Ramos (cell line): Measurements from ENCODE around the gene AGPAT2.

Experiments
- in situ Hi-C: fragments of 300-500 bp; cut with MboI; formaldehyde crosslinking; loops from one replicate; pipeline ENCODE4 v1.14.3; 2022; ENCODE audit warnings: low sequenced_read_pairs; ENCODE audit not compliant: unreplicated experiment

The AGPAT2 gene

DNA sequence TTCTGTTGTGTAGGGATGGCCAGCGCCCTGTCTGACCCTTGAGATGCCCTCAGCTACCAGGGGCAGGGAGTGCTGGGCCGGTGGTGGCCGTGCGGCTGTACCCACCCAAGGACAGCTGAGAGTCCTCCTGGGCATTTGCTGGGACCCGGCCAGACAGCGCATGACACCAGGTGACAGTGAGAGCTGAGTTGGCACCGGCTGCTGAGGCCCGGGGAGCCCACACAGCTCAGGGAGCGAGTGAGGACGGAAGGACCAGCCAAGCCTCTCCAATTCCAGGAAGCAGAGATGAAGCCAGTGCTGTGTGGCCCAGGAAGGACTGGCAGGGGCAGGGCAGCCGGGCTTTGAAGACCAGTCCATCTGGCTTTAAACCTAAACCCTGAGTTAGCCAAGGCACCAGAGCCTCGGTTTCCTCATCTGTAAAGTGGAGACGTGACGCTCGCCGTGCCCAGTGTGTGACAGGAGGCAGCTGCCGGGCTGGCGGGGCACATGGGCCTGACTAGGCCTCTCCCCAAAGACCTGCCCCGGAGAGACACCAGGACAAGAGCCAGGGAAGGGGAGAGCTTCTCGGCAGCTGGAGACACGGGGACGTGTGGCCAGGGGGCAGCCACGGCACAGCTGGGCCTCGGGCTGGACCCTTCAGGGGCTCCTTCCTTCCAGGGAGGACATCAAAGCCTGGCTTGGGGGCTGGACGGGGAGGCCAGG, 3.0 kb upstream of the AGPAT2 start:
- in situ Hi-C loops: no loop called here

DNA sequence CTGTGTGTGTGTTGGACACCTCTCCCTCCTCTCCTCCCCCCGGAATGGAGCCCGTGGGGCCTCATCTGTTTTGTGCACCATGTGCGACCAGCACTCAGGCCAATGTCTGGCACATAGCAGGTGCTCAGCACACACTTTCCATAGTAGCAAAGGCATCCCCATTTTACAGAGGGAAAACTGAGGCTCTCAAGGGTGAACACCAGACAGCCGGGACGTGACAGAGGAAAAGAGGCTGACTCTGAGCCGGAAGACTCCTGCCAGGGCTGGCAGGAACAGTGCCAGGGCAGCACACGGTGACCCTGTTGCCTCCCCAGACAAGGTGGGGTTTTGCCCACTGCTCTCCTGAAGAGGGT, 1.8 kb upstream of the AGPAT2 start:
- in situ Hi-C loops: no loop called here

DNA sequence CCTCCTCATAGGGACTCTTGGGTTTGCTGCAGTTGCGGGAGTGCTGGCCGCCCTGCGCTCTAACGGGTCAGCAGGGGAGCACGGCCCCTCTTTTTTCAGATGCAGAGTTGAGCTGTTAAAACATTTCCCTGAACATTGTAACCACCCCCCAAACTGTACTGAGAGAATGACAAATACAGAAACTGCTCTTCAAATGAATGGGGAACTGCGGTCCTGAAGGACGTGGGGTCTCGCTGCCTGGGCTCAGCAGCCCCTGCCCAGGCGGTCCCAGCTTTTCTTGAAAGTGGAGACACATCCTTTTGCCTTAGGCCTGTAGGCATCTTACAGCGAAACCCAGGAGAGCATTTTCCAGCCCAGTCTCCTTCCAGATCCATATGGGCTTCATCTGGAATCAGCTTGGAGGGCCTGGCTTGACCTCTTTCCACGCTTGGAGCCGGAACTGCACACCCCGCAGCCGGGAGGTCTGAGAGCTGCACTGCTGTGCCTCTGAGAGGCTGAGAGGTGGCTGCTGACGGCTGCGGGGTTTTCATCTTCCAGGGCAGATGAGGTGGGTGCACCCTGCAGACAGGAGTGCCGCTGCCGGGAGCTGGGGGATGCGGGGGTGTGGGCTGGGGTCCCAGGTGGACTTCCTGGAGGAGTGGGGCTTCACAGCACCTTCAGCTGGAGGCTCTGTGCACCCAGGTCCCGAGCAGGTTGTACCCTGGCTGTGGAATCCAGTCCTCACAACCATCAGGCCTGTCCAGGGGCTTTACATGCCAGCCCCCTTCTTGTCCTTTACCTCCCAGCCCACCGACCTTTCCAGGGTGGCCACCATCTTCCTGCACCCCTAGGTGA, 1.2 kb upstream of the AGPAT2 start:
- in situ Hi-C loops: no loop called here

DNA sequence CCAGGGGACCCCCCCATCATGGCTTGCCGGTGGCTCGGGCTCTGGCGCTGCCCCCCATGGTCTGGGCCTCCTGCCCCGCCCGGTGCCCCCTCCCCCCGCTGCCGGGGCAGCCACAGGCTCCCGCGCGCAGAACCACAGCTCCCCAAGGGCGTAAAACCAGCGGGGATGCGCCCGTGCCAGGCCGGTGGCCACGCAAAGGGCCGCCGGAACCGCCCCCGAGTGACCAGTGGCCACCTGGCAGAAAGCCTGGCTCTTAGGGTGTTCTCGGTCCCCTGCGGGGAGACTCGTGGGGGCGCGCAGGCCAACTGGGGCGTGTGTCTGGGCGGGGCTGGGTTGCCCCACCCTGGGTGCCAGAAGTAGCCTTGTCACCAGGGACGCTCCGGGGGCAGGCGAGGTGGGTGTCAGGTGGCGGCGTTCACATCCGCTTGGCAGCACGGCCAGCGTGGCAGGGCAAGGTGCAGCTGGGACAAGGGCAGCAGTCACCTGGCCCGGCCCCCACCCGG, 515 bp upstream of the AGPAT2 start:
- in situ Hi-C loops: no loop called here

DNA sequence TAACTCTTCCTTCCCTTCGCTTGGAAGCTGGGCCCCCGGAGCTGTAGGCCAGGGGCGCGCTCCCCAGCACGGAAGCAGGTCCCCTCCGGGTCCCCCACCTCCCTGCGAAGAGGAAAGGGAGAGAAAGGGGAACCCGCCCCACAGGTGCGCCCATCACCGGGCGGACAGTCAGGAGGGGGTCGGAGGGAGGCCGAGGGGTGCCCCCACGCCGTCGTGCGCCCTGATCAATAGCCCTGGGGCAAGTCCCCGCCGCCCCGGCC, 793 bp downstream of the AGPAT2 start:
- in situ Hi-C loops: no loop called here

DNA sequence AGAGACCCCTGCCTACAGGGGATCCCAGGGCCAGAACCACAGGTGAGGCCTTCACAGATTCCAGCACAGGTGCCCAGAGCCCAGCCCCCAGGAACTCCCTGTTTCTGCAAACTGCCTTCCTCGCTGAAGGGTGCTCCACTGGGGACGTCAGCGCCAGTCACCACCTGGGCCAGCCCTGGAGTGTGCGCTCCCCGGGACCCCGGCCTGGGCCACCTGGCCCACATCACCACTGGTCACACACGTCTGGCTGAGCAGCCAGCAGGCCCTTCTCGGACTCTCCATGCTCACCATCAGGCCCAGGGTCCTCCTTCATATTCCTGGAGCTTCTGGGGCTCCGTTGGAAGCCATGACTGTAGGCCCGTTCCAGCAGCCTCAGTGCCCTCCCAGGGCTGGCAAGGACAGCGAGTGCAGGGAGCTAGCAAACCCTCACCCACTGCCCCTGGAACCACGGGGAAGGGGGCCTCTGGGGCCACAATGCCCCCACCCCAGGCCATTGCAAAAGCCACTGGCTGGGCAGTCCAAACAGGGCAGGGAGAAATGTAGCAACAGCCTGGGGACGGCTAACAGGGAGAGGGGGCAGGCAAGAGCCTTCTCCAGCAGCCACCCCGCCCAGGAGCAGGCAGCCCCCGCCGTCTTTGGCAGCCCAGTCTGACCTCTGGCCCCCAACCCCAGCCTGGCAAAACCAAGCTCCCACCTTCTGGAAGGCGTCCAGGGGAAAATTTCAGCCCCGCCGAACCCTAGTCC, 1.3 kb downstream of the AGPAT2 start:
- in situ Hi-C loops: no loop called here

DNA sequence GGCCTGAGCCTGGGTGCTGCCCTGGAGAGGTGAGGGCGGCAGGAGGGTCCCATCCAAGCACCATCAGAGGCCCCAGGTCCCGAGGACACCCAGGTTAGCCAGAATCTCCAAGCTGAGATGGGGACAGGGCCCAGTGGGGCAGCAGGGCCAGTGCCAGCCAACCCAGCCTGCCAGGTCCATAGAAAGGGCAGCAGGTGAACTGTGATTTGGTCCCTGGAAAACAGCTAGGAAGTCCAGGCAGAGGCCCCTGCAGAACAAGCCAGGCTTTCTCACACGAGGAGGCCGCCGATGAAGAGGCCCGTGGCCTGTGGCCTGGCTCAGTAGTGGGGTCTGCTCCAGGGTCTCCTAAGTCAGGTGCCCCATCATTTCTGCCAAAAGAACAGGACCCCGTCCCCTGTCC, 2.0 kb downstream of the AGPAT2 start:
- in situ Hi-C loops: no loop called here

DNA sequence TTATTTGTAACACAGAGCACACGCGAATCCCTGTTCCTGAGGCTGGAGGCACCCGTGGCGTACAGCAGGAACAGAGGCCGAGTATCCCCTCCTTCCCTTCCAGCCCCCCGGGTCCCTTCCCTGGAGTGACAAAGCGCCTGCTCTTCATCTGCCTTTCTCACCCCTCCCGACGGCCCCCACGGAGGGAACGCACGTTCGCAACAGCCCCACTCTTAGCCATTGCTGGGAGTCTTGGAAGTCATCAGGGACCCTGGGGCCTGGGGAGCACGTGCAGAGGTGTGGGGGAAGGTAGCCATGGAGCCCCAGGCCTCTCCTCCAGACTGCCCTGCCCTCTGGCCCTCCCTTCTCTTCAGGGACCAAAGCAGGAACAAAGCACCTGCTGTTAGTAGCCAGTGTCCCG, 2.5 kb downstream of the AGPAT2 start:
- in situ Hi-C loops: no loop called here

DNA sequence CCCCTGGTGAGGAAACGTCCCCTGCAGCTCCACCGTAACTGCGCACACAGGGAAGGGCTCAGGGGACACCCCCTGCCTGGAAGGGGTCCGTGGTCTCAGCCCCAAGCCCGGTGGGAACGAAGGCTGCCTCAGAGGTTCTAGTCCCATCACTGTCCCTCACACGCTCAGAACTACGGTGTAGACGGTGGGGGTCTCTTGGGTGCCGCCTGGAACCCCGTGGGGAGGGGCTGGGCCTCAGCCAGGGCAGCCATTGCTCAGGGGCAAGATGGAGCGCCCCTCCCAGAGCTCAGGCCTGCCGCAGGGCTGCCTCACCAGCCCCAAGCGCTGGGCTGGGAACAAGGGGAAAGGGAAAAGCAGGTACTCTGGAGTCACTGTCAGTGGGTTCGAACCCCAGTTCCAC, 2.9 kb downstream of the AGPAT2 start:
- in situ Hi-C loops: no loop called here

DNA sequence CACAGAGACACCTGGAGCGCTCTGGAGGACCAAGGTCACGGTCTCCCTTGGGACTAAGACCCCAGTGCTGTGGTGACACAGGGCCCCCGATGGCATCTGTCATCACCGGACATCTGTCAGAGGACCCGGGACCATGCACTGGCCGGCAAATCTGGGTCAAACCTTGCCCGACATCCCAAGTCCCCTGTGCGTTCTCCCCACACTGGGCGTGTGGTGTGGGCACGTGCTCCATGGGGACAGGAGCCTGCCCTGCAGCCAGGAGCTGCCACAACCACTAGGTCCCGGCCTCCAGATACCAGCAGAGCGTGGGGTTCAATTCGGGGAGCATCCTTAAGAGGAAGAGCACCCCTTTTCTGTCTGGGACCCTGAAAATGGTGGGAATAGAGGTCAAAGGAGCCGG, 3.5 kb downstream of the AGPAT2 start:
- in situ Hi-C loops: no loop called here

DNA sequence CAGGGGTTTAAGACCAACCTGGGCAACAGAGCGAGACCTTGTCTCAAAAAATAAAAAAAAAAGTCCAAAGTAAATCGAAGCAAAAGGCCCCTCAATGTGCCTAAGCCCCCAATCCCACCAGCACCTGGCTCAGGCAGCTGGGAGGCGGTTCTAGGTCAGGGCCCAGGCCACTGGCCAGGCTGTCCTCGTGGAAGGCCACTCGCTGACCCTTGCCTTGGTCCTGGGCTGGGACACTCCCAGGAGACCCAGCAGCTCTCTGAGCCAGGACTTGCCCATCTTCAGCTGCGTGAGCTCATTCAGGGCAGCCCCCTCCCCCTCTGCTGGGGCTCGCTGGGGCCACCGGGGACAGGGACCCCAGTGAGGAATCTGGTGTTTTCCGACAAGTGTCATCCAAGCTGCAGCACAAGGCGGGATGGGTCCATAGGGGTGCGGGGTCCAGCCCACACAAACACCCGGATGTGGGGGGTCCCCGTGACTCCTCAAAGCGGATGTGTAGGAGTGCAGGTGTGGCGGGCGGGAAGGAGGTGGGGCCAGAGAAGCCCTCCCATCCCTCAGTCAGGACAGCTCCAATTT, 4.0 kb downstream of the AGPAT2 start:
- in situ Hi-C loops: no loop called here

DNA sequence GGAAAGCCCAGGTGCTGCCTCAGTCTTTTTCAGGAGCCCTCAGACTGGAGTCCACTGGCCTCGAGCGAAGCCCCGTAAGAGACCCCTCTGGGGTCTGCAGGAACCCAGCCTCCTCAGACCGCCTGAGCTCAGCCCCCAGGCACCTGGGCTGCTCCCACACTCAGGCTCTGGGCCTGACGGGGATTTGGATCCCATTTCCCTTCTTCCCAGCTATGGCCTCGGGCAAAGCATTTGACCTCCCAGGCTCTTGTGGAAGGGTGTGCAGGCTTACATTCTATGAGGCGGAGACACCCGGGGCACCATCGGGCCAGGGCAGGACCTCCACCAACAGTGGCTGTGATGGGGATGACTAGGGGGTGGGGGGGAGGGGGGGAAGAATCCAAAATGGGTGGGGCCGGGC, 4.5 kb downstream of the AGPAT2 start:
- in situ Hi-C loops: no loop called here

DNA sequence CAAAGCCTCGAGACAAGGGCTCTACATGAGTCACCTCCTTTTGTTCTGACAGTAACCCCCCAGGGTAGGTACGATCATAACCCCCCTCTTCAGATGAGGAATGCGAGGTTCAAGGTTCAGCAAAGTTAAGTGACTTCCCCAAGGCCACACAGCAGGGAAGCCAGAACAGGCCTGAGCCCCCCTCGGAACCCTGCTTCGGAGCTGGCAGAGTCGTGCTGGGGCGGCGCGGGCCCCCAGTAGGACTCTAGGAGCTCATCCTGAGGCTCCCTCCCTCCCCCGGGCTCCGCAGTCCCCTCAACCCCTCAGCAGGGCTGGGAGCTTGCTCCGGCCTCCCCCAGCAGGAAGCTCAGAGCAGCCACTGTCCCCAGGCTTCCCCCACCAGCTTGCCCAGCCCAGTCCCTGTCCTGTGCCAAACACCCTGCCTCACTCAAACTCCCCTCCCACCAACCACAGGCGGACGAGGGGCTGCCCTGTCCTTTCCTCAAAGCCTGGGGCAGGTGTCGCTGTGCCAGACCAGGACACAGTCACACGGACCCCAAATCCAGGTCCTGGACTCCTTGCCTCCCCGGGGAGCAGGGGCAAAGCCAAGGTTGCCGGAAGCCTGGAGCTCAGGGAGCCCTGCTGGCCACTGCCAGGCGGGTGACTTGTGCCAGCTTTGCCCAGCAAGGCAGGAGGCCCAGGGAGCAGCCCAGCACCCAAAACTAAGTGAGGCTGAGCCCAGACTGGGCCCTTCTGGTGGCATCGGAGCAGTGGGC, 5.1 kb downstream of the AGPAT2 start:
- in situ Hi-C loops: no loop called here

DNA sequence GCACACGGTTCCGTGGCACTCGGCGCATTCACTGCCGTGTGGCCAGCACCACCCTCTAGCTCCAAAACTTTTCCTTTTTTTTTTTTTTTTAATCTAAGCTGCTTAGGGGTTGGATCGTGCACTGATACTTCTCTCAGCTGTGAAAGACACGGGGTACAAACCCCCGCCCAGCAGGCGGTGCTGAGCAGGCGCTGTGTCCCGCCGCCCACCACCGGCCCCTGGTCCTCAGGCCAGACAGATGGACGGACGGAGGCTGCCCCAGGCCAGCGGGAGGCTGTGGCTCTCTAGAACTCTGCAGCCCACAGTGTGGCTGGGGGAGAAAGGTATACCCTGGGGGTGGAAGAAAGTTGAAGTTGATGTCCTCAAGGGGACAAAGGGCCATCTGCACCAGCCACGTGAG, 6.2 kb downstream of the AGPAT2 start:
- in situ Hi-C loops: no loop called here

DNA sequence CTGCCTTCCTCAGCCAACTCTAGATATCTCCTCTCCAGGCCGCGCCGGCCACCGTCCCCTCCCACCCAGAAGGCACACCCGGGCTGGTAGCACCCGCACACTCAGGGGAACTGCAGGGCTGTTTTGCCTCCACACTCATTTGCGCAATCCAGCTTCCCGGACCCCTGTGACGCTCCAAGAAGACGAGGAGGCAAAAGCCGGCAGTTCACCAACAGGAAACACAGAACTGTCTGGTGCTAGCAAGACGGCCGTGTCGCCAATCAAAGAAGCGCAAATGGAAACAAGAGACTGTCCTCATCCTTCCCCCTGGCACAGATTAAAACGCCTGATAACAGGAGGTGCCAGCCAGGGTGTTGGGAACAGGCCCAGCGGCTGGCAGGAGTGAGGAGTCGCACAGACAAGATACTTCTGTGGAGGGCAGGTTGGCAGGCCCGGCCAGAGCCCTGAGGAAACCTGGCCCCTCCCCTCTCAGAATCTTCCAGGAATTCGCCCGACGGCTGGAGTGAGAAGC, 7.8 kb downstream of the AGPAT2 start:
- in situ Hi-C loops: no loop called here

DNA sequence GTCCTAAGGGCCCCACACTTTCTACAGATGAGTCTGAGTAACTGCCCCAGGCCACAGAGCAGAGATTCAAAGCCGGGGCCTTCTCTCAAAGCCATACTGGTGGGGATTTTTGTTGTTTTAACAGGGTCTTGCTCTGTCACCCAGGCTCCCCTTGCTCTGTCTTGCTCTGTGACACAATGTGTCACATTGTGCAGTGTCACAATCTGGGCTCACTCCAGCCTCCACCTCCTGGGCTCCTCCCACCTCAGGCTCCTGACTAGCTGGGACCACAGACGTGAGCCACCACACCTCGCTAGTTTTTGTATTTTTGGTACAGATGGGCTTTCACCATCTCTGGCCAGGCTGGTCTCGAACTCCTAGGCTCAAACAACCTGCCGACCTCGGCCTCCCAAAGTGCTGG, 8.6 kb downstream of the AGPAT2 start:
- in situ Hi-C loops: no loop called here

DNA sequence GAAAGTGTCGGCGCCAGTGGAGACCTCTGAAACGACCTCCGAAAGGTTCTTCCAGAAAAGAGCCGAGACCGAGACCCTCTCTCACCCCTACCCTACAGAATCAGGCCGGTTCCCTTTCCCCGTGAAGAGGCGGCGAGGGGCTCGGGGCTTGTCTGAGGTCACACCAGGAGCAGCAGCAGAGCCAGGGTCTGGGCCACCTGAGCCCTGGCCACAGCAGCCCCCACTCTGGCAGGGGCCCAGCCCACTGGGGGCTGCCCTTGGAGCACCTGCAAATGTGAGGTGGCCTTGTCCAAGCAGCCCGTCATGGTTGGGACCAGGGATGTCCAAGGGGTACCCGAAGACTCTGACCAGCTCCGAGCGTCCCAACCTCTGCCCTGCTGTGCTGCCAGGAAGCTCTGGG, 9.2 kb downstream of the AGPAT2 start:
- in situ Hi-C loops: no loop called here

DNA sequence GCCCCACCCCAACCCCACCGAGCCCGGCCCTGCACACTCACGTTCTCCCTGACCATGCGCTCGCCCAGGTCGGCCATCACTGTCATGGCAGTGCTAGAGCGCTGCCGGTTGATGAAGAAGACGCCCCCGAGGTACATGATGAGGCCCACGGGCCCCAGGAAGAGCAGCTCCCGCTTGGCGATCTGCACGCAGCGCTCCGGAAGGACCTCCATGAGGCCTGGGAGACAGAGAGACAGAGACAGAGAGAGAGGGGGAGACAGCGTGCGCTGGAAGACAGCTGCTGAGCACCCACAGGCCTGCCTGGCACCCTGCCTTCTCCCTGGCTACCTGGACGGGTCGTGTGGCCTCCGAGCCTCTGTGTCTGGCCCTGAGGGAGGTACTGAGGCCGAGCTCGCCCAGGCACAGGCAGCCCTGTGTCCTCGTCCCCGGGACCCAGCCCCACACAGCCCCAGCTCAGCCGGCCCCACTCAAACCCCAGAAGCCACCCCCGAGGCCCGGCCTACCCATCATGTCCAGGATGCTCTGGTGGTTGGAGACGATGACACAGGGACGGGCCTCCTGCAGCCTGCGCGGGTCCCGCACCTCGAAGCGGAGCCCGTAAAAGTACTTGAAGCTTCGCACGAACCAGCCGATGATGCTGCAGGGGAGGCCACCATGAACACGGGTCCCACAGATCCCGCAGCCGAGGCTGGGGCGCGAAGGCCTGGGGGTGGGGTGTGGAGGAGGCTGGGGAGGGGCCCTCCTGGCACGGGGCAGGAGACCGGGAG, 10.2 kb downstream of the AGPAT2 start:
- in situ Hi-C loops: no loop called here

DNA sequence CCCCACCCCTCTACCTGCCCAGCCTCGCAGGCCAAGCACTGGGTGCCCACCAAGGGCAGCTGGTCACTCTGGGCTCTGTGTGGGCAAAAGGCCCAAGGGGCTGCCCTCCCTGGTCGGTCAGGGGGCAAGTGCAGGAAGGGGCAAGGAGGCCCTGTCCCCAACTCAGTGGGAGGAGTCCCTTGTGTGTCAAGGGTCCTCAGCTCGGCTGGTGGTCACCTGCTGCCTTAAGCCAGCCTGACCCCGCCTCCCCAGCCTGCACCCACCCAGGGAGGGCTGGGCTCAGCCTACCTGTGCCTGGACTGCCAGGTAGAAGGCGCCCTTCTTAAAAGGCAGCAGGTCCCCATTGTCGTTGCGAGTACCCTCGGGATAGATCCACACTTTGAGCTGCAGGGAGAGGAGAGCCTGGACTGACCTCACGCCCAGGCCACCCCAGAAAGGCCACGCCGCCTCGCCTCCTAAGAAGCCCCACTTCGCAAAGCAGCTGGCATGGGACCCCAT, 10.9 kb downstream of the AGPAT2 start:
- in situ Hi-C loops: no loop called here
